OCI-LY1 (cell line): ENCODE results near the gene ROBO1.

Experiments used
- EZH2 ChIP-seq: fragments of 200-600 bp; sonication (generic), shearing (Covaris generic); IDR thresholded peaks from 2 replicates; pipeline ENCODE4 v1.8.0; 2017; ENCODE audit warnings: borderline replicate concordance, mixed run types, mild to moderate bottlenecking, antibody characterized with exemption, low read length, moderate library complexity, mixed read lengths
- TF ChIP-seq, protein P1 (sequence below): fragments of 200-600 bp; sonication (generic), shearing (Covaris generic); IDR thresholded peaks from 2 replicates; pipeline ENCODE4 v1.5.1; 2017; ENCODE audit warnings: mild to moderate bottlenecking, antibody characterized with exemption, low read length, moderate library complexity, mixed read lengths

DNA sequence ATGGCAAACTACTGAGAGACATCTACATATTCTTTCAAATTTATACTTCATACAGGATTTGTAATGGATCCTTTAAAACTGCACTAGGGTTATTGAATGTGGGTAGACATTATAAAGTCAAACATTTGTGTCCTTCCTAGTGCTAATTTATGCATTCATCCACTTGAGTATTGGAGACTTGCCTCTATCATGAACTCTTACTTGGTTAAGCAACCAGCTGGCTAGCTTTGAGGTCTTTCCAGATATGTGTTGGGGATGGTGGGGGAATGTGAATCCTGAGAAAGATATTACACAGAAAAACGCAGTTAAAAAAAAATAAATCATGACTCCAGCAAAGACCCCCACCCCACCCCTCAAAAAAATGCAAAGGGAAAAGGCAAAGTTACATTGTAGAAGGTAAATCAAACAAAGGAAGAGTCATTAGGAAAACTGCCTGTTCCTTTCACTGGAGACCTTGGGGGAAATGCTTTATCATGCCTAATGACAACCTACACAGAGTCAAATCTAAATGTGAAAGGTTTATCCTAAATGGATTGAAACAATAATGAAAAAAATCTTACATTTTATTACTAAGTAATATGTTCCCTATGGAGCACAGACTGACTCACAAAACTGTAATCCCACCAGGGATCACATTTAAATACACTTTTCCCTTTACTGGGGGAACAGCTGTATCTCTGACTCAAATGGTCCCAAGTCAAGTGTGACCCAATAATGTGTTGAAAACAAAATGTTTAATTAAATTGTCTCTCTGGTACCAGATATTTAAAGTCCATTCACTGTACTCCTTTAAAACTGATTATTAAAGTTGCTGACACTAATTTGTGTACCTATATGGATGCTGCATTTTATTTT is 522.3 kb downstream of the ROBO1 start:
- TF ChIP-seq, protein P1, sequence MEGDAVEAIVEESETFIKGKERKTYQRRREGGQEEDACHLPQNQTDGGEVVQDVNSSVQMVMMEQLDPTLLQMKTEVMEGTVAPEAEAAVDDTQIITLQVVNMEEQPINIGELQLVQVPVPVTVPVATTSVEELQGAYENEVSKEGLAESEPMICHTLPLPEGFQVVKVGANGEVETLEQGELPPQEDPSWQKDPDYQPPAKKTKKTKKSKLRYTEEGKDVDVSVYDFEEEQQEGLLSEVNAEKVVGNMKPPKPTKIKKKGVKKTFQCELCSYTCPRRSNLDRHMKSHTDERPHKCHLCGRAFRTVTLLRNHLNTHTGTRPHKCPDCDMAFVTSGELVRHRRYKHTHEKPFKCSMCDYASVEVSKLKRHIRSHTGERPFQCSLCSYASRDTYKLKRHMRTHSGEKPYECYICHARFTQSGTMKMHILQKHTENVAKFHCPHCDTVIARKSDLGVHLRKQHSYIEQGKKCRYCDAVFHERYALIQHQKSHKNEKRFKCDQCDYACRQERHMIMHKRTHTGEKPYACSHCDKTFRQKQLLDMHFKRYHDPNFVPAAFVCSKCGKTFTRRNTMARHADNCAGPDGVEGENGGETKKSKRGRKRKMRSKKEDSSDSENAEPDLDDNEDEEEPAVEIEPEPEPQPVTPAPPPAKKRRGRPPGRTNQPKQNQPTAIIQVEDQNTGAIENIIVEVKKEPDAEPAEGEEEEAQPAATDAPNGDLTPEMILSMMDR, result no peak
- TF ChIP-seq EZH2, result no peak
